Muscle of back (tissue), 11 donors: ENCODE measurements around the gene ZNF419. TPM values are rescaled to one million over a fixed set of nuclear protein-coding genes. Genes with fewer than 3 reads are reported as not detected.

Experiments
- DNase-seq, 3 donors: peaks; one replicate each; pipeline versions ENCODE4 v3.0.0 to v3.0.0-alpha.2; 2013
- polyA plus RNA-seq, 10 donors: library from polyadenylated mRNA; unstranded; fragments of 120-200 nt; gene quantifications; one replicate each; pipeline ENCODE4 v1.2.1, GENCODE V29; 2013; ENCODE audit not compliant: insufficient read length in 10 of 10

Gene ZNF419
- polyA plus RNA-seq, 10 donors: 5.9 to 13.2 (median 9.9) TPM

DNA sequence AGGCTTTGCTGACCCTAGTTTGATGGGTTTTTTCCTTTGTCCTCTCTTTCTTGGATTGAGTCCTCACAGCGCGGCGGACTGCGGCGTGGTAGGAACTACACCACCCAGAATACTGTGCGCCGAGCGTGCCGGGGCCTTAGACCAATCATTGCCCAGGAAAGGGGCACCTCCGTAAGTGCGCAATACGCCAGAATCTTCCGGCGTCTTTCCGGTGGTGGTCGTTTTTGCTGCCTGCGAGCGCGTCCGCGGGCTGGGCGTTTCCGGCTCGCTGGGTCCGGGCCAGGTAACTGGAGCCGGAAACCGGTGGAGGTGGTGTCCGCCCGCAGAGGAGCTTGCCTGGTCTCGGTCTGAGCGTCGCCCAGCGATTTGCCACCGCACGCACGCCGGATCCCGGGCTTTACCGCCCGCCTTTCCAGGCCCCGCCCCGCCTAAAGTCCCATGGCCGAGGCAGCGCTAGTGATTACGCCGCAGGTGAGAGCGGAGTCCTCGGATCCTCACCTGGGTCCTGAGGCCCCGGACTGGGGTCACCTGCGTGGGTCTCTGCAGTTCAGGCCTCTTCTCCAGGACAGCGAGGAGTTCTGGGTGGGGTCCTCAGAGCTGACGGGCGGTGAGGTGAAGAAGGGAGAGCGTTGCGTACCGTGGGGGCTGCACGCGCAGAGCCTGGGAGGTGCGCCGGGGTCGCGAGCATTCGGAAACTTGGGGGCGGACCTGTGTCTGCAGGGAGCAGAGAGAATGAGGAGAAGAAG lies 39.8 kb downstream of the ZNF419 start, which contains the start of gene ZNF549:
Gene ZNF549, plus strand, starts transcription at position 221 of the 746 bp plus-strand sequence. Its CDS starts 218 bp downstream, at position 439.
- DNase-seq: peak; percentile 90 to 96 (median 93)

DNA sequence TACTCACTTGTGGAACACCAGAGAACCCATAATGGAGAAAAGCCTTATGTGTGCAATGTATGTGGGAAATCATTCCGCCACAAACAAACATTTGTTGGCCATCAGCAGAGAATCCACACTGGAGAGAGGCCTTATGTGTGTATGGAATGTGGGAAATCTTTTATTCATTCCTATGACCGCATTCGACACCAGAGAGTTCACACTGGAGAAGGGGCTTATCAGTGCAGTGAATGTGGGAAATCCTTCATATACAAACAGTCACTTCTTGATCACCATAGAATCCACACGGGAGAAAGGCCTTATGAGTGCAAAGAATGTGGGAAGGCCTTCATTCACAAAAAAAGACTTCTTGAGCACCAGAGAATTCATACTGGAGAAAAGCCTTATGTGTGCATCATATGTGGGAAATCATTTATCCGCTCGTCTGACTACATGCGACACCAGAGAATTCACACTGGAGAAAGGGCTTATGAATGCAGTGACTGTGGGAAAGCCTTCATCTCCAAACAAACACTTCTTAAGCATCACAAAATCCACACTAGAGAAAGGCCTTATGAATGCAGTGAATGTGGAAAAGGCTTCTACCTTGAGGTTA lies 50.5 kb downstream of the ZNF419 start:
- DNase-seq: no peak

Other genes starting within 250 kb of the ZNF419 start
- gene ZNF805, start 247.1 kb upstream of the ZNF419 start, polyA plus RNA-seq: 1 to 10 TPM; 3.9 to 6.5 (median 5.3) TPM
- 1 to 10 TPM; 2.8 to 5.0 (median 3.3) TPM for gene ZNF460, start 207.3 kb upstream of the ZNF419 start, polyA plus RNA-seq
- gene ZNF543, start 167.3 kb upstream of the ZNF419 start, polyA plus RNA-seq: 1 to 10 TPM; 4.9 to 7.0 (median 6.1) TPM
- gene ZNF304, start 136.5 kb upstream of the ZNF419 start, polyA plus RNA-seq: 10 to 100 TPM in 3 of 10 donors, 1 to 10 TPM in 7; 8.0 to 10.9 (median 9.4) TPM
- 10 to 100 TPM; 11.4 to 19.1 (median 14.1) TPM for gene TRAPPC2B, start 124.2 kb upstream of the ZNF419 start, polyA plus RNA-seq
- 1 to 10 TPM; 2.6 to 4.6 (median 3.1) TPM for gene ZNF547, start 124.2 kb upstream of the ZNF419 start, polyA plus RNA-seq
- gene ZNF548, start 97.9 kb upstream of the ZNF419 start, polyA plus RNA-seq: 10 to 100 TPM; 11.2 to 24.8 (median 16.9) TPM
- 1 to 10 TPM; 5.1 to 9.9 (median 7.8) TPM for gene ZNF17, start 76.6 kb upstream of the ZNF419 start, polyA plus RNA-seq
- gene ZNF749, start 52.4 kb upstream of the ZNF419 start, polyA plus RNA-seq: 1 to 10 TPM; 4.1 to 8.5 (median 6.2) TPM
- gene VN1R1, start 30.6 kb upstream of the ZNF419 start, polyA plus RNA-seq: 1 to 10 TPM in 8 of 10 donors, under 1 TPM in 2; 0.84 to 3.8 (median 1.5) TPM
- 10 to 100 TPM in 4 of 10 donors, 1 to 10 TPM in 6; 6.4 to 11.9 (median 9.1) TPM for gene ZNF772, start 10.2 kb upstream of the ZNF419 start, polyA plus RNA-seq
- gene ZNF773, start 12.2 kb downstream of the ZNF419 start, polyA plus RNA-seq: 10 to 100 TPM in 1 of 10 donors, 1 to 10 TPM in 9; 5.1 to 11.8 (median 7.4) TPM
- gene ZNF549, start 39.6 kb downstream of the ZNF419 start, polyA plus RNA-seq: 1 to 10 TPM; 4.7 to 9.5 (median 7.5) TPM
- 10 to 100 TPM in 6 of 10 donors, 1 to 10 TPM in 4; 8.6 to 14.0 (median 11.1) TPM for gene ZNF550, start 72.1 kb downstream of the ZNF419 start, polyA plus RNA-seq
- gene ZNF416, start 91.2 kb downstream of the ZNF419 start, polyA plus RNA-seq: 1 to 10 TPM; 4.3 to 6.1 (median 4.8) TPM
- gene ZIK1, start 96.4 kb downstream of the ZNF419 start, polyA plus RNA-seq: 1 to 10 TPM; 4.6 to 8.0 (median 5.6) TPM
- 1 to 10 TPM; 2.1 to 5.4 (median 3.4) TPM for gene ZNF530, start 112.1 kb downstream of the ZNF419 start, polyA plus RNA-seq
- gene ZNF134, start 126.5 kb downstream of the ZNF419 start, polyA plus RNA-seq: 10 to 100 TPM in 9 of 10 donors, 1 to 10 TPM in 1; 9.5 to 15.1 (median 13.0) TPM
- gene ZNF211, start 145.4 kb downstream of the ZNF419 start, polyA plus RNA-seq: 10 to 100 TPM; 10.4 to 20.3 (median 15.2) TPM
- under 1 TPM in 2 of 10 donors, not detected in 8; 0.11 TPM for gene ZSCAN4, start 181.2 kb downstream of the ZNF419 start, polyA plus RNA-seq
- 1 to 10 TPM; 4.4 to 7.3 (median 6.4) TPM for gene ZNF551, start 194.2 kb downstream of the ZNF419 start, polyA plus RNA-seq
- 10 to 100 TPM in 7 of 10 donors, 1 to 10 TPM in 3; 8.0 to 17.6 (median 11.1) TPM for gene ZNF154, start 221.5 kb downstream of the ZNF419 start, polyA plus RNA-seq
- gene ZNF671, start 239.9 kb downstream of the ZNF419 start, polyA plus RNA-seq: 10 to 100 TPM in 1 of 10 donors, 1 to 10 TPM in 9; 5.3 to 10.6 (median 8.0) TPM